ENCODE measurements around the gene ARL6IP4.
"Not testable (repeated sequence)": the region's sequence is repeated elsewhere in the genome, so short reads cannot be mapped to it uniquely, and the experiment has no call there.

ARL6IP4 gene

DNA sequence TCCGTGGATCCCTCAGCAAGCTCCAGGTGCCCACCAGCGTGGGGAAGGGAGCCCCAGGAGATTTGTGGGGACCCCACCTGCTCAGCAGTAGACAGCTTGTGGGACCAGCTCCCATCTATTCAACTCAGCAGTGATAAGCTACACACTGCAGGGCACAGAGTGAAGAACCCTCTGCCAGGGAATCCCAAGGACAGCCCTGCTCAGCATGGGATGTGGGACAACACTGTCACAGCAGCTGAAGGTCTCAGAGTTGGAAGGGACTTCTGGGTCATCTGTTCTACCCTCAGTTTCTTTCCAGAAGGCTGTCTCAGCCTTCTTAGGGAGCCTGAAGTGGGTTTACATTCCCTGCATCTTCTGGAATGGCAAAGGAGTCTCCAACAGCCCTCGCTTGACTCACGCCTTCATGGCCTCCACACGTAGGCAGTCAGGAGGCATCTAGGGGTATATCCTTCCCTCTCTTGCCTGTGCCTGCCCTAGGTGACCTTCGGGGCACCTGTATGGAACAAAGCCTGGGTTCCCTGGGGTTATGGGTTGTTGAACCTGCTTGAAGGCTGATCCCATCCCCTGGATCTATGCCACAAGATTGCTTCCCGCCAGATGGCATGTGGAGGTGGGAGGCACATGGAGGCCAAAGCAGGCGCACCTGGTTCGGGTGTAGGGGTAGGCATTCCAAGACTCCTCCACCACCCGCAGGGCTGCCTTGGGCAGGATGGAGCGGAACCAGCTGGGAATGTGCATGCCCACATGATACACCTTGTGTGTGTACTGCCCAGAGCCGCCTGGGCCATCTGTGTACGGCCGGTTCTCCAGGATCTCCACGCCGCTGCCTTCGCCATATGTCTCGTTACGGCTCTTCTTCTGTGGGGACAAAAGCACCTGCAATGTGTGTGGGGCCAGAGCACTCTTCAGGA is 33.0 kb downstream of the ARL6IP4 start:
- H3K4me3 ChIP-seq: no peak overlapping the region
- no peak overlapping the region for H3K27ac ChIP-seq
- no peak for TF ChIP-seq CTCF (IDR thresholded peaks at IDR 0.05)
- no peak for DNase-seq (ENCODE audit: low spot score)

DNA sequence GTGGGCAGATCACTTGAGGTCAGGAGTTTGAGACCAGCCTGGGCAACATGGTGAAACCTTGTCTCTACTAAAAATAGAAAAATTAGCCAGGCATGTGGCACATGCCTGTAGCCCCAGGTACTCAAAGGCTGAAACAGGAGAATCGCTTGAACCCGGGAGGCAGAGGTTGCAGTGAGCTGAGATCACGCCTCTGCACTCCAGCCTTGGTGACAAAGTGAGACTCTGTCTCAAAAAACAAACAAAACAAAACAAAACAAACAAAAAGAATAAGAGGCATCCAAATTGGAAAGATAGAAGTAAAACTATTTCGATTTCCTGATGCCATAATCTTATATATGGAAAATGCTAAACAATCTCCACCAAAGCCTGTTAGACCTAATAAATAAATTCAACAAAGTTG is 34.0 kb downstream of the ARL6IP4 start:
- not testable (repeated sequence) for H3K4me3 ChIP-seq; H3K27ac ChIP-seq; DNase-seq (ENCODE audit: low spot score)

- no peak overlapping the region for H3K27ac ChIP-seq
- no peak for TF ChIP-seq CTCF (IDR thresholded peaks at IDR 0.05)
- DNase-seq (ENCODE audit: low spot score): no peak
- no peak overlapping the region for H3K4me3 ChIP-seq
Observed at GRCh38 chr12:123017753-123018152, 37.3 kb downstream of the ARL6IP4 start.

GRCh38 chr12:123019841-123020138 is 39.3 kb downstream of the ARL6IP4 start:
- H3K27ac ChIP-seq: no peak overlapping the region
- TF ChIP-seq CTCF (IDR thresholded peaks at IDR 0.05): no peak

DNA sequence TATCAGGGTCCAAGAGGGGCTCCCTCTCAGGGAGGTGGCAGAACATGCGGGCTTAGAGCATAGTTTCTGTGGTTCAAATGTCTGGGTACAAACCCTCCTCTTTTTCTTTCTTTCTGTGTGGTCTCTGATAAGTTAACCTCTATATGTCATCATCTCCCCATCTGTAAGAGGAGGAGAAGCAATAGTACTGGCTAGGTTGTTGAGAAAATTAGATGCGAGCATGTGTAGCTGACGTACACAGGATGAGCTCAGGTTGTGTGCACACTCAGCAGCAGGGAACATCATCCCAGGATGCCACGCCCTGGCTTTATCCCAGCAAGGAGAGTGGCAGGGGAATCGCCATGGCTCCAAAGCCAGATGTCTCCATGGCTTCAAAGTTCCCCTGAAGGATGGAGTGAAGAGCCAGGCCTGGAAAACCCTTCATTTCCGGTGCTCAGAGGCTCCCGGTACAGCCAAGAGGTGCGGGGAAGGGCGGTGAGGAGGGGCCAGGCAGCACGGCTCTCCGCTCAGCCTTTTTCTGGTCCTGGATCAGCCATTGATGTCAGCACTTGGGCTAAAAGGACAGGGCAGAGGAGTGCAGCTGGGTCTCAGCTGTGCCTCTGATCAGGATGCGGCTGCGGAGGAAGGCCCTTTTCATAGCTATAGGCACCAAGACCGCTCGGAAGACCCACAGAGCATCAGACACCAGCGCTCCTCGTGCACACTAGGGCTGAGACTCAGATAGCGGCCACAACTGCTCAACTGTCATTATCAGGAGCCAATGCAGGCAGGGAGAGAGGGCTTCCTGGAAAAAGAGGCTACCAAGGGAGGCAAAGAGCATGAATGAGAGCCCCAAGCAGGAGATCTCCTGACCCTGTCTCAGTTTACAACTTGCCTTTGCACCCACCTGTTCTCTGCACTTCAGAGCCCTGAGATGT is 41.5 kb downstream of the ARL6IP4 start:
- DNase-seq (ENCODE audit: low spot score): no peak
- no peak for TF ChIP-seq CTCF (IDR thresholded peaks at IDR 0.05)

More at GRCh38 chr12:123019841-123020138, 39.3 kb downstream of the ARL6IP4 start:
- no peak for DNase-seq (ENCODE audit: low spot score)
- no peak overlapping the region for H3K4me3 ChIP-seq

DNA sequence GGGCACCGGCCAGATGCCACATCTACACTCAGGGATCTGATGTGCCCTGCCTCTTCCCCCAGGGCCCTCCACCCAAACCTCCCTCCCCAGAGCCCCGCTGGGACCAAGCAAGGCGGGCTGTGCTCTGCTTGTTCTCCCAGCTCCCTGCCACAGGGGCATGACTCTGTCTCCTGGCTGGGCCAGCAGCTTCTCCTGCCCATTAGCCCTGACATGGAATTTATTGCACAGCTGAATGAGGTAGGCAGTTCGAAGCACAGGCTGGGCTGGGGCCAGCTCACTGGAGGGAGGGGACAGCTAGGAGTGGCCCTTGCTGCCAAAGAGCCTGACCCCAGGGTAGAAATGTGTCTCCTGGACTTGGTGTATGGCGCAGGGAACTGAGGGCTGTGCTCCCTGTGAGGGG is 42.4 kb downstream of the ARL6IP4 start:
- no peak for DNase-seq (ENCODE audit: low spot score)
- Histone ChIP-seq H3K4me3 (no peak overlapping the region), H3K27ac (no peak overlapping the region)
- TF ChIP-seq CTCF (IDR thresholded peaks at IDR 0.05): no peak

More for the DNA sequence above, 41.5 kb downstream of the ARL6IP4 start:
- no peak overlapping the region for H3K4me3 ChIP-seq
- no peak overlapping the region for H3K27ac ChIP-seq

- no peak for TF ChIP-seq CTCF (IDR thresholded peaks at IDR 0.05)
- H3K4me3 ChIP-seq: no peak overlapping the region
- no peak for DNase-seq (ENCODE audit: low spot score)
- H3K27ac ChIP-seq: no peak overlapping the region
Observed at GRCh38 chr12:123024819-123025391, 44.4 kb downstream of the ARL6IP4 start.
